HG03045 (cell line): ENCODE results near the gene HOXA6.

Experiments used
- ATAC-seq: cut with Tn5 transposase; IDR thresholded peaks from one replicate; pipeline ENCODE4 v1.9.1; 2021; ENCODE audit warnings: mild to moderate bottlenecking, moderate library complexity; ENCODE audit not compliant: unreplicated experiment

Gene HOXA6

DNA sequence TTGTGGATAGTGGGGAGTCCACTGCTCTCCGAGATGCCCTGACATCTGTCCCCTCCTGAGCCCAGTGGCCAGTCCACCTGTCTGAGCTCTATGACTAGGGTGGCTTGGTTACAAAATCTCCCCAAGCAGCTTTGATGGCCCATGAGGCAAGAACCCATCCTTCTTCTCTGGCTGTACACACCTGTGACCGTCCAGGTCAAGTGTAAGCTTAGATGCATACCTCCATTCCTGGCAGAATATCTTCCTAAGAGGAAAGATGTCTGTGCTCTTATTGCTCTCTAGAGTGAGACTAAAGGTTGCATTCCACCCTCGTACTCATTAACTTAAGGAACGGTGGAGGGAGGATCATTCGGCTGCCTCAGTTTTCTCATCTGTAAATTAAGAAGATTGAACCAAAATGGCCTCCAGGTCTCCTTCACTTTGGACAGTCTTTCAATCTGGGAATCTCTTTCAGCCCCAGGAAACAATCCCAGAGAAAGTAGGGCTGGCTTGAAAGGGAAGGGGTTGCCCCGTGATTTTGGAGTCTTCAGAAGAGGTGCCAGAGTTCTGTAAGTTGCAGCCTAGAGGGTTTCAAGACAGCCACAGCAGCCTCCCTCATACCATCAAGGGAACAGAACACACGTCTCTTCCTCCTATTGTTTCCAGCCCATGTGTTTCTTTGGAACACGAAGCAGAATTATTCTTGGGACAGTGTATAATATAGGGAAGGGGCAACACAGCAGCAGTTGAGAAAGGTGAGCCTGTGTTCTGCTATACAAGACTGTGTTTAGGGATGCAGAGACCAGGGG lies 22.5 kb downstream of the HOXA6 start:
- ATAC-seq = no peak

DNA sequence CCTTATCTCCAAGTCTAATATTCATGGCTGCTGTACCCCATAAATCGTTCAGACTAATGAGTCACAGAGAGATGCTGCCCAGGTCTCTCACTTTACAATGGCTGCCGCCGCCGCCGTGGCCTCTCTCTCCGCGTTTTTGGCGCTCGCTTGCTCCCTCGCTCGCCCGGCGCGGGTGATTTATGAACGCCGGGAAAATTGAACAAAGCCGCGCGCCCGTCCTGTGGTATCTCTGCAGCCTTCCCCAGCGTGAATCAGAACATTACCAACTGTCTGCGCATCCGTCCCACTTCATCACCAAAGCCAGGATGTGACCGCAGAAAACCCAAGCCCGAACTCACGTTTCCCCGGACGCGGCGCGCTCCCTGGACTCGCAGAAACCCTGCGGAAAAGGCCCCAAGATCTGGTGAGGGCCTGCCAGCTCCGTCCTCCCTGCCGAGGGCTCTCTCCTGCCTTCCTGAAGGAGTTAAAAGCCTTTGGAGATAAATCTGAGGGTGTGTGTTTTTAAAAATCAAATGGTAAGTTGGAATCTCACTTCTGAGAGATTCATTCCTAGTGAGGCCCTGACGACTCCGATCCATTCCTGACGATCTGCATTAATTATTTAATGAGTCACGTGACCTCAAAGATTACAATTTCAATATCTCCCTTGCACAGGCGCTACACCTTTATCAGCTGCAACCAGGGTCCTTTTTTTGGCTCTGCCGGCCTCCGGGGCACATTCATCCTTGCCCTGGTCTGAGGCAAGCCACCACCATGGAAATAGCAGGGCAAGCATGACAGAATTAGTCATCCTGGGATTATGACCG lies 23.3 kb downstream of the HOXA6 start:
- ATAC-seq = no peak

DNA sequence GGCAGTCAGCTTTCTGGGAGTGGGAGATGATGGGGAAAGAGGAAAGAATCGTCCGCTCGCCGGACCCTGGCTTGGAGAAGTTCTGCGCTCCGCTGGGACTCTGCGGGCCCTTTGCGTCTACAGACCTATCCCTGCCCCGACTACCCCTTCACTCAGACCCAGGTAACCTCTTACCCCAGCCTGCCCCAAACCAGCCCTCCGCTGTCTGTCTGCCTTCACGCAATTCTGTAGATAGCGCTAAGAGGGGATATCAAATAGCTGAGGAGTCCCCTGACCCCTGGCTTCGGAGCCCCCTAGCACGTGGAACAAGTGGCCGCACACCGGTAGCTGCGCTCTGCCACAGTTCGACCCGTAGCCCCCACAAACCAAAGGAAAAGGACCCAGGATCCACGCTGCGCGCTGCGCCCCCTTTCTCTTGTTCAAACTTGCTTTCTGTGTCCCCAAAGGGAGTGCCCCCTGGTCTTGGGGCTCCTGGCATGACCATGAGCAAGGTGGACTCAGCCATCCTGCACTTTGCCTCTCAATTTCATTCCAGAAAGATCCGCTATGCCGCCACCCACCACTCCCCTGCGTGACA lies 24.0 kb downstream of the HOXA6 start:
- no peak for ATAC-seq

- no peak for ATAC-seq
Observed at GRCh38 chr7:27123007-27123476, 24.5 kb downstream of the HOXA6 start.

GRCh38 chr7:27122077-27122910 lies 25.3 kb downstream of the HOXA6 start:
- ATAC-seq = no peak

DNA sequence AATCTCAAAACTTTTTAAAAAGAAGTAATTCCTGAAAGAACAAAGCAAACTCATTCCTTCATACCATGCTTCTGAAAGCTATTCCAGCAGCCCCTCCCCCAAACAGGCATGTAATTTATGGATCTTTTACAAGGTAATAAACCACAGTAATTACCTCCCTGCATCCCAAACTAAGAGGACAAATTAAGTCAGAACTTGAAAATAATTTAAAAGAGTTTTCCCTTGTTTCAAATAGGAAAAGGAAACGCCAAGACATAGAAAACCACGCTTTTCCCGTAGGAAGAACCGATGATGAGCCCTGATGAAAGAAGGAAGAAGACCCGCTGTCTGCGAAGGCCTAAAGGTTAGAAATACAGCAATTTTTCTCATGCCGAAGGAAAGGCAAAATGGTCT lies 25.9 kb downstream of the HOXA6 start:
- no peak for ATAC-seq

- no peak for ATAC-seq
Observed at GRCh38 chr7:27119412-27119911, 28.1 kb downstream of the HOXA6 start.

DNA sequence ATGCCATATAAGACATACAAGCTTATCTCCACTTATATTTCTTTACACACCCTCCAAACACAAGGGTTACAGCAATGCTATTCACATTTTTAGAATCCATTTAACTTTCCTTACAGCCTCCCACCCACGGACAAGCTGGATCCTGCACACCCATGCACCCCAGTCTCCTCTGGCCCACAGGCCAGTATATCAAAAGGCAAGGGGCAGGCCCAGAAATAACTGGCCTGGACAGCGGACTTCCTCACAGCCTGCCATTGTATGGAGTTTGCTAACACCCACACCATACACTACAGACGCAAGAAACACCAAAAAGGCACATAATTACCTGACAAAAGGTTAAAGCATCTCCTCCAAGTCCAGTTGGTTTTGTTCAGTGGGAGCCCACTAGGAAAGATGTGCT lies 29.0 kb downstream of the HOXA6 start:
- ATAC-seq = no peak

DNA sequence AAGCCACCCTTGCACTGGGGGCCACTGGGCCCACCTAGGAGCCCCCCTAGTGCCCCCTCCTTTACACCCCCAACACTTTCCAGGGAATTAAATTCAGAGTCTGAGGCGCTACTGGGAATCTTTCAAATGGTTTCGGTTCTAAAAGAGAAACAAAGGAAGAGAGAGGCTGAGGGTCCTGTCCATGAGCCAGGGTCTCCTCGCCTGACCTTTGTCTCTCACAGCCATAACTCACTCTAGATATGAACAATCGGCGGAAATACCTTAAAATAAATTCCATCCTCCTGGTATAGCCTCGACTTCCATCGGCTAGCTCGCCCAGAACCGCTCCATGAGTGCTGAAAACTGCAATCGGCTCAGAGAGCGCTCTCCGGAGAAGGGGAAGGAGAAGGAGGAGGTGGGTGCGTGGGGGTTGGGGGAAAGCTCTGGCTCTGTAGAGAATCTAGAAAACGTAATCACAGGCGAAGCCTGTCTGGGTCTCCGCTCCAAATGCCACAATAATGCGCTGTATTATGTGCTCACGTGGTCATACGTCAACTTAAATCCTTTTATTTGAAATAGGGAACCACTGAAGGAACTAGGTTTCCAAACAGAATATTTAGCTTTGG lies 29.6 kb downstream of the HOXA6 start:
- no peak for ATAC-seq

- ATAC-seq = no peak
Observed at GRCh38 chr7:27116962-27117886, 30.4 kb downstream of the HOXA6 start.

GRCh38 chr7:27116031-27116961 lies 31.3 kb downstream of the HOXA6 start:
- no peak for ATAC-seq

DNA sequence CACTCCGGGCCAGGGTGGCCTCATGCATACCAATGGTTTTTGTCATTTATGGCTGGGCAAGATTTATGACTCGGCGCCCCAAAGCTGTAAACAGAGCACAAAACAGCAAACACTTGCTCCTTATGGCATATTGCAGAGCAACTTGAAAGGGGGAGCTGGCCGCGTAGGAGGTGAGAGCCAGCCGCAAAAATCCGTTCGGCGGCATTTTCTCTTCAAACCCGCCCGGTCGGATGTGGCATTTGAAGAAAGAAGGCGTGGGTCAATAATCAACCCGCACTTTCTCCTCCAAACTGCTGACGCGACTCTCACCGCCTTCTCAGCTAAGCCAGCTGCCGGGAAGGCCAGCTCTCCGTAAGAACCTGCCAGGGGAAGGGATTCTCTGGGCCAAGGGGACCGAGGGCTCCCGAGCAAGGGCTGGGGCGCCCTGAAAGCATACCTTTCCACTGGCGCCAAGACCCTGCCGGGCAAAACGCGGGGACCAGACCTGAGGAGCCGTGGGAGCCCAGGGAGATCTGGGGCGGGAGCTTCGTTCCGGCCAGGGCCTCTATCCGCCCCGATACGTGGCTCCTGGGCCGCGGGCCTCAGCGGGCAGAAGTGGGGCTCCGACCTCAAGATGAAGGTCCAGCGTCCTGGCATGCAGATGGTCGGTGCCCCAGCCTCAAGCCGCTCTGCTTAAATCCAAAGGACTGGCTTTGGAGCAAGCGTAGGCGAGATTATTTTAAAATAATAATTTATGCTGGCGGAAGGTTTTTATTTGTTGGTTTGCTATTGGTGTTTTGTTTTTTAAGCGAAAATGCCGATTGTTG lies 32.1 kb downstream of the HOXA6 start:
- ATAC-seq = no peak

GRCh38 chr7:27114881-27115220 lies 32.7 kb downstream of the HOXA6 start:
- no peak for ATAC-seq

DNA sequence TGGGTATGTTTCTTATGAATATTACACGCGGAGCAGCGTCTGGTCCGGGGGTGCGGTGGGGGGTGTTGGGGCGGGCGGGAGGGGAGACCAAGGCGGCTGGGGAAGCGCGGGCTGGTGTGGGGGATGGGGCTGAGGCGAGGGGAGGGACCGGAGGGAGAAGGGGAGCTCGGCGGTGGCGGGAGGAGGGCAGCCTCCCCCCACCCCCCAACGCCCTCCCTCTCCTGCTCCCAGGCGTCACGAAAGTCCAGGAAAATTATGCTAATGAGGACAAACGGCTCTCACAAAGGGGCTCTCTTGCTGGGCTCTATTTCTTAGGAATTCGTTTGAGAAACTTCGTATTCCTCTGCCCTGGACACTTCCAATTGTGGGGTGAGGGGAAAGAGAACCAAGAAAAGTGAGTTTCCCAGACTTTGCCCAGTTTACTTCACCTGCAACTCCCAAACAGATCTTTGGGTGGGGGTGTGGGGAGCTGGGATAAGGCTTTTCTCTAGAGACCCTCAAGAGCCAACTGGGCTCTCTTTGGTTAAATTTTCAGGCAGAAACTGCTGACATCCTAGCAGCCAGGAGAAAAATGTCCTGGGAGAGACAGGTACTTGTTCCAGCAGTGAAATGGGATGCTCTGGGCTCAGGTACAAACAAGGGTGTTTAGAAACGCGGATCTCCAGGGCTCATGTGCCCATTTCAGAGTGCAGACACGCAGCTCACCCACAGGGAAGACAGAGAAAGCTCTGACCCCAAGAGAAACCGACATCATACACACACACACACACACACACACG lies 33.4 kb downstream of the HOXA6 start:
- no peak for ATAC-seq

GRCh38 chr7:27112955-27113949 lies 34.3 kb downstream of the HOXA6 start:
- ATAC-seq = no peak
